ENCODE measurements around the gene PTPN11.

DNA sequence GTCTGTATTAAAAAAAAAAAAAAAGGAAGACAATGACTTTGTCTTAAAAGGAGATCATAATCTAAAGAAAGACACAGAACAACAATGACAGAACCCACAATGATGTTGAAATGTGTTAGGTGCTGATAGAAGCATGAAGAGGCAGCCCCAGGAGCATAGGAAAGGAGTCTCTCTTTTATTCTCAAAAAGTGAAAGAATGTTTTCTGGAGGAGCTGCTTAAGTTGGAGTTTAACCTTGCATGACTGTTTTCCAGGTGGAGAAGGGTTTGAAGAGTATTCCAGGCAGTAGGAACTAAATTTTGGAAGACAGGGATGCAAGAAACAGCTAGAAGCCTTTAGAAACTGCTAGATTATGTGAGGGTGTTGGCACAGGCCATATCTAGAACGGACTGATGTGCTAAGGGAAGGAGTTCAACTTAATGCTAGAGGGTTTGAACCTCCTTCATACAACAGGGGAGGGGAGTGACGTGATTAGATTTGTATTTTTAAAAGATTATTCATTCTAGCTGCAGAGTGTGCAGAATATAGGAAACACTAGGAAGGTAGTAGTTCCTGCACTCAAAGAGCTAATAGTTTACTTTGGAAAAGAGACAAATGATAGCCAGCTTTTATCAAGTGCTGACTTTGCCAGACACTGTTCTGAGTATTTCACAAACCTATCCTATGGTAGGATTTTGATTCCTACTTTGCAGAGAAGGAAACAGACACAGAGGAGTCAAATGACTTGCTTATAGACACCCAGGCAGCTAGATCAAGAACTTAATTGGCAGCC is 4.7 kb upstream of the PTPN11 start:
- TF ChIP-seq, protein P1, sequence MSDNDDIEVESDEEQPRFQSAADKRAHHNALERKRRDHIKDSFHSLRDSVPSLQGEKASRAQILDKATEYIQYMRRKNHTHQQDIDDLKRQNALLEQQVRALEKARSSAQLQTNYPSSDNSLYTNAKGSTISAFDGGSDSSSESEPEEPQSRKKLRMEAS (IDR thresholded peaks at IDR 0.05; ENCODE audit: insufficient read depth, insufficient read length): no peak
- TF ChIP-seq, protein P2, sequence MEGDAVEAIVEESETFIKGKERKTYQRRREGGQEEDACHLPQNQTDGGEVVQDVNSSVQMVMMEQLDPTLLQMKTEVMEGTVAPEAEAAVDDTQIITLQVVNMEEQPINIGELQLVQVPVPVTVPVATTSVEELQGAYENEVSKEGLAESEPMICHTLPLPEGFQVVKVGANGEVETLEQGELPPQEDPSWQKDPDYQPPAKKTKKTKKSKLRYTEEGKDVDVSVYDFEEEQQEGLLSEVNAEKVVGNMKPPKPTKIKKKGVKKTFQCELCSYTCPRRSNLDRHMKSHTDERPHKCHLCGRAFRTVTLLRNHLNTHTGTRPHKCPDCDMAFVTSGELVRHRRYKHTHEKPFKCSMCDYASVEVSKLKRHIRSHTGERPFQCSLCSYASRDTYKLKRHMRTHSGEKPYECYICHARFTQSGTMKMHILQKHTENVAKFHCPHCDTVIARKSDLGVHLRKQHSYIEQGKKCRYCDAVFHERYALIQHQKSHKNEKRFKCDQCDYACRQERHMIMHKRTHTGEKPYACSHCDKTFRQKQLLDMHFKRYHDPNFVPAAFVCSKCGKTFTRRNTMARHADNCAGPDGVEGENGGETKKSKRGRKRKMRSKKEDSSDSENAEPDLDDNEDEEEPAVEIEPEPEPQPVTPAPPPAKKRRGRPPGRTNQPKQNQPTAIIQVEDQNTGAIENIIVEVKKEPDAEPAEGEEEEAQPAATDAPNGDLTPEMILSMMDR (IDR thresholded peaks at IDR 0.05; ENCODE audit: extremely low read depth in 1 of 2, insufficient read depth in 1 of 2, low read depth in 1 of 2, low read length in 2 of 2): no peak
- TF ChIP-seq MYC (IDR thresholded peaks at IDR 0.05; ENCODE audit: low read depth, low read length): no peak
